Activated CD4-positive, alpha-beta T cell treated with anti-CD3 and anti-CD28 coated beads, Interleukin-2, amount 10 ng/mL, durations not matched to agents 24 days and 14 days (primary cell): ENCODE measurements around the gene C1orf21. TPM values are rescaled to one million over a fixed set of nuclear protein-coding genes. Genes with fewer than 3 reads are reported as not detected.

Experiments used
- DNase-seq: peaks from one replicate; pipeline ENCODE4 v3.0.0; 2022
- H3K27ac Mint-ChIP-seq: one replicate; pipeline ENCODE4 v1.8.0; 2022; ENCODE audit warnings: mild to moderate bottlenecking, mixed read lengths
- H3K27me3 Mint-ChIP-seq: one replicate; pipeline ENCODE4 v1.8.0; 2022; ENCODE audit warnings: mixed read lengths
- H3K36me3 Mint-ChIP-seq: one replicate; pipeline ENCODE4 v1.8.0; 2022; ENCODE audit warnings: low read depth, mild to moderate bottlenecking, mixed read lengths
- H3K4me1 Mint-ChIP-seq: one replicate; pipeline ENCODE4 v1.8.0; 2021; ENCODE audit warnings: mixed read lengths
- H3K4me3 Mint-ChIP-seq: one replicate; pipeline ENCODE4 v1.8.0; 2022; ENCODE audit warnings: mild to moderate bottlenecking, moderate library complexity, mixed read lengths
- H3K9me3 Mint-ChIP-seq: one replicate; pipeline ENCODE4 v1.8.0; 2021; ENCODE audit warnings: mixed read lengths
- intact Hi-C: fragments of 100-400 bp; cut with micrococcal nuclease; formaldehyde crosslinking; loops from one replicate; pipeline ENCODE4 v1.15.1; 2023
- total RNA-seq: library from RNA; stranded (reverse); gene quantifications from 2 replicates; pipeline ENCODE4 v1.2.3, GENCODE V29; 2022

Gene C1orf21
- total RNA-seq, 1 donor from 2014 or later: 2.5 TPM

- H3K36me3 Mint-ChIP-seq: no peaks in the 10 kb centered on the region
- DNase-seq: no peak
- intact Hi-C loops: no loop called here
- no peak overlapping the region for H3K4me3 Mint-ChIP-seq
- no peak overlapping the region for H3K27ac Mint-ChIP-seq
- peaks cover 1% of the 10 kb centered on the region for H3K27me3 Mint-ChIP-seq
- H3K9me3 Mint-ChIP-seq: no peaks in the 10 kb centered on the region
- no peaks in the 10 kb centered on the region for H3K4me1 Mint-ChIP-seq
Observed at GRCh38 chr1:184545601-184546000, 158.8 kb downstream of the C1orf21 start.

- intact Hi-C loops: no loop called here
- Mint-ChIP-seq H3K4me1 (no peaks in the 10 kb centered on the region), H3K27me3 (peaks cover 8% of the 10 kb centered on the region), H3K27ac (no peak overlapping the region), H3K36me3 (no peaks in the 10 kb centered on the region), H3K4me3 (no peak overlapping the region), H3K9me3 (no peaks in the 10 kb centered on the region)
- no peak for DNase-seq
Observed at GRCh38 chr1:184552446-184552845, 165.6 kb downstream of the C1orf21 start.

DNA sequence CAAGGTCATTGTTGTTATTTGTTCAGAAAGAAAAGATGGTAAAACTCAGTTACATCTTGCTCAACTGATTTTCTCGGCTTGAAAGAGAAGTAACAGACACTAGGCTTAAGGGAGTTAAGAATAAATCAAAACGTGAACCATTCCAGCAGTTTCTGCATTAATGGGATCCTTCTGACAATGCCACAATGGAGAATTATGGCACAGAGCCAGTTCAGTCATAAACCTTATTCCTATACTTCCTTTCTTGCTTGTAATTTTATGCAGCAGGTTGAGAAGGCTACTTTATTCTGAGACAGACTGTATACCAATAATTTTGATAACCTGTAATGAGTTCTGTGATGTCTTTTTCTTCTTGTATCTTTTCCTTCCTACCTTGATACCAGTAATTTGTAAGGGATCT is 167.0 kb downstream of the C1orf21 start:
- H3K9me3 Mint-ChIP-seq: no peaks in the 10 kb centered on the region
- H3K27me3 Mint-ChIP-seq: peaks cover 8% of the 10 kb centered on the region
- H3K36me3 Mint-ChIP-seq: no peaks in the 10 kb centered on the region
- intact Hi-C loops: no loop called here
- no peaks in the 10 kb centered on the region for H3K4me1 Mint-ChIP-seq
- no peak overlapping the region for H3K4me3 Mint-ChIP-seq
- DNase-seq: no peak
- no peak overlapping the region for H3K27ac Mint-ChIP-seq

- H3K36me3 Mint-ChIP-seq: no peaks in the 10 kb centered on the region
- no peak overlapping the region for H3K27ac Mint-ChIP-seq
- H3K9me3 Mint-ChIP-seq: no peaks in the 10 kb centered on the region
- H3K27me3 Mint-ChIP-seq: peaks cover 7% of the 10 kb centered on the region
- no peak for DNase-seq
- no peaks in the 10 kb centered on the region for H3K4me1 Mint-ChIP-seq
- intact Hi-C loops: no loop called here
- H3K4me3 Mint-ChIP-seq: no peak overlapping the region
Observed at GRCh38 chr1:184555665-184556641, 169.1 kb downstream of the C1orf21 start.

DNA sequence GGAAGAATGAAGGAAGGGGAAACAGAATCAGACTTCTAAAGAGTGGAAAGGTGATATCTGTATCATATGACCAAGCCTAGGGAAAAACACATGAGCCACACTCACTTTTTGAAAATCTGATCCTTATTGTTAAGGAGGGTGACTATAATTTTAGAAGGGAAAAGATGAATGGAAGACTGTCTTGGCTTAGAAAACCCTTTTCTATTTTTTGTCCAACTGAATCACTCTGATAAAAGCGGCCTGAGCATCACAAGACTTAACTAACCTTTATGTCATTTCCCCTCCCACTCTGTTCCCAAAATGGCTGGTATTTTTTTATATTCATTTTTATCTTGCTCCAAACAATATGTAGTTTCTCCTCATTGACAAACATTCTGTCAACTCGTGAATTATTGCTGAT is 169.8 kb downstream of the C1orf21 start:
- H3K4me1 Mint-ChIP-seq: no peaks in the 10 kb centered on the region
- H3K27ac Mint-ChIP-seq: no peak overlapping the region
- no peak overlapping the region for H3K4me3 Mint-ChIP-seq
- H3K36me3 Mint-ChIP-seq: no peaks in the 10 kb centered on the region
- H3K9me3 Mint-ChIP-seq: no peaks in the 10 kb centered on the region
- intact Hi-C loops: no loop called here
- H3K27me3 Mint-ChIP-seq: peaks cover 7% of the 10 kb centered on the region
- DNase-seq: no peak

DNA sequence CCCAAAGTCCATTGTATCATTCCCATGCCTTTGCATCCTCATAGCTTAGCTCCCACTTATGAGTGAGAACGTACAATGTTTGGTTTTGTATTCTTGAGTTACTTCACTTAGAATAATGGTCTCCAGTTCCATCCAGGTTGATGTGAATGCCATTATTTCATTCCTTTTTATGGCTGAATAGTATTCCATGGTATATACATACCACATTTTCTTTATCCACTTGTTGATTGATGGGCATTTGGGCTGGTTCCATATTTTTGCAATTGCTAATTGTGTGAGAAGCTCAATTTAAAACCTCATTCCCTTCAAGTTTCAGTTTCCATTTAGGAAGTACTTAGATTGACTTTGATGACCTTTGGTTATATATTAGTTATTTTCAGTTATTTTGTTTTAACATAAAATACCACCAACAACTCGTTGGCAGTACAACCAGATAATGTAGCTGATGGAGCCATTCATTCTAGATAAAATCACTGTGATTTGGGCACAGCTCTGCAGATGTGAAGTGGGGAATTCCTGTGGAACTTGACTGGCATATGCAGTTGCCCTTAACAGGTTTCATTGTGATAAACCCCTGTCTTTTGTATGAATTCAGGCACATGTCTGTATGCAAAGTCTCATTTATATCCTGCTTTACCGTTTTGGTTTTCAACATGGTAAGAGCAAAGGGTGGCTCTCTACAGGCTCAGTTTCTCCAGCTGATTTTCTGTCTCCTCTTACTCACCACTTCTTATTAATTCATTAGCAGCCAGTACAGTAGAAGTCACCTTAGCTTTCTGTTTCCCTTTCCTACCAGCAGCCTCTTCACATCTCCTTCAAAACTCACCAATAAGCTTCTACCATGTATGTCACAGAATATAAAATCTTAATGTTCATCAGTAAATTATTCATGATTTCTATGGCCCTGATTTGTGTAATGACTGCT is 170.9 kb downstream of the C1orf21 start:
- Mint-ChIP-seq H3K27ac (no peak overlapping the region), H3K27me3 (peaks cover 3% of the 10 kb centered on the region), H3K4me1 (no peaks in the 10 kb centered on the region), H3K36me3 (no peaks in the 10 kb centered on the region), H3K4me3 (no peak overlapping the region), H3K9me3 (no peaks in the 10 kb centered on the region)
- intact Hi-C loops: no loop called here
- no peak for DNase-seq

DNA sequence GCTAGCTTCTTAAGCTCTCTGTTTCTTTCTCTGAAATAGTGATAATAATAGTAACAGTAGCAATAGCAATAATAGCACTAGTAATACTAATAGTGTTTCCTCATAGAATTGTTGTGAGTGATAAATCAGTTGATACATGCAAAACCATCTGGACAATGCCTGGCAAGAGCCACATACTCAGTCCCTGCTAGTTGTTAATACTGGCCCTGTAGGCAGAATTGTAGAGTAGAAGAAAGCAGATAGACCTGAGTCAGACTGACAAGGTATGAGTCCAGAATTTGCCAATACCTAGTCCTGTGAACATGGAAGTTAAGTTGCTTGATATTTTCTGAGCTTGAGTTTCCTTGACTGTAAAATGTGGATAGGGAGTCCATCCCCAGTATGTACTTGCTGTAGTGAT is 171.9 kb downstream of the C1orf21 start:
- H3K4me1 Mint-ChIP-seq: no peaks in the 10 kb centered on the region
- no peak overlapping the region for H3K4me3 Mint-ChIP-seq
- H3K27ac Mint-ChIP-seq: no peak overlapping the region
- H3K9me3 Mint-ChIP-seq: no peaks in the 10 kb centered on the region
- DNase-seq: no peak
- peaks cover 5% of the 10 kb centered on the region for H3K27me3 Mint-ChIP-seq
- intact Hi-C loops: no loop called here
- H3K36me3 Mint-ChIP-seq: no peaks in the 10 kb centered on the region

DNA sequence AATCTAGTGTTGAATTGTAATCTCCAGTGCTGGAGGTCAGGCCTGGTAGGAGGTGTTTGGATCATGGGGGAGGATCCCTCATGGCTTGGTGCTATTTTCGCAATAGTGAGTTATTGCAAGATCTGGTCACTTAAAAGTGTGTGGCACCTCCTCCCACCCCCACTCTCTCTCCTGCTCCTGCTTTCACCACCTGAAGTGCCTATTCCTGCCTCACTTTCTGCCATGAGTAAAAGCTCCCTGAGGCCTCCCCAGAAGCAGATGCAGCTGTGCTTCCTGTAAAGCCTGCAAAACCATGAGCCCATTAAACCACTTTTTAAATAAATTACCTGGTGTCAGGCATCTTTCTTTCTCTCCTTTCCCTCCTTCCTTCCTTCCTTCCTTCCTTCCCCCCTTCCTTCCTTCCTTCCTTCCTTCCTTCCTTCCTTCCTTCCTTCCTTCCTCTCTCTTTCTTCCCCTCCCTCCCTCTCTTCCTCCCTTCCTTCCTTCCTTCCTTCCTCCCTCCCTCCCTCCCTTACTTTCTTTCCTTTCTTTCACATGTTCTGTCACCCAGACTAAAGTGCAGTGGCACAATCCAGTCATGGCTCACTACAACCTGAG is 172.4 kb downstream of the C1orf21 start:
- intact Hi-C loops: no loop called here
- Mint-ChIP-seq H3K9me3 (no peaks in the 10 kb centered on the region), H3K4me3 (no peak overlapping the region), H3K36me3 (no peaks in the 10 kb centered on the region), H3K27ac (no peak overlapping the region), H3K27me3 (peaks cover 5% of the 10 kb centered on the region), H3K4me1 (no peaks in the 10 kb centered on the region)
- DNase-seq: no peak

DNA sequence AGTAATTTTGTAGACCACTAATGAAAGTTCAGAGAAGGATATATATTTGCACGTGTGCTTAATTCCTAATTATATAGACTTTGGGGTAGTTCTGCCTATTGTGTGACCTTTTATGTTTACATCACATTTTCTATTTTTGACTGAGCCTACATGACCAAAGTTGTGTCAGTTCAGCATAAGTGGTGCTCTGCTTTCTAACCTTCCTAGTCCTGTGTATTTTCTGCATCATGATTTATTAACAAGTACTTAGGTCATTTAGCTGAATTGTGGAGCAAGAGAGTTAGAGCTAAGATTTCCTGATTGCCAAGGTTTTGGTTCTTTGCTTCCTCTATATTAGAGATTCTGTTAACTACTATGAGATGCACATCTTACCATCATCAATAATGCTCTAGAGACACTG is 176.0 kb downstream of the C1orf21 start:
- no peak overlapping the region for H3K4me3 Mint-ChIP-seq
- H3K27me3 Mint-ChIP-seq: peaks cover 6% of the 10 kb centered on the region
- DNase-seq: no peak
- H3K27ac Mint-ChIP-seq: no peak overlapping the region
- no peaks in the 10 kb centered on the region for H3K9me3 Mint-ChIP-seq
- intact Hi-C loops: no loop called here
- H3K36me3 Mint-ChIP-seq: no peaks in the 10 kb centered on the region
- no peaks in the 10 kb centered on the region for H3K4me1 Mint-ChIP-seq

- no peak for DNase-seq
- H3K4me3 Mint-ChIP-seq: no peak overlapping the region
- no peaks in the 10 kb centered on the region for H3K9me3 Mint-ChIP-seq
- H3K36me3 Mint-ChIP-seq: no peaks in the 10 kb centered on the region
- intact Hi-C loops: no loop called here
- peaks cover 8% of the 10 kb centered on the region for H3K27me3 Mint-ChIP-seq
- no peaks in the 10 kb centered on the region for H3K4me1 Mint-ChIP-seq
- no peak overlapping the region for H3K27ac Mint-ChIP-seq
Observed at GRCh38 chr1:184563308-184563707, 176.5 kb downstream of the C1orf21 start.

DNA sequence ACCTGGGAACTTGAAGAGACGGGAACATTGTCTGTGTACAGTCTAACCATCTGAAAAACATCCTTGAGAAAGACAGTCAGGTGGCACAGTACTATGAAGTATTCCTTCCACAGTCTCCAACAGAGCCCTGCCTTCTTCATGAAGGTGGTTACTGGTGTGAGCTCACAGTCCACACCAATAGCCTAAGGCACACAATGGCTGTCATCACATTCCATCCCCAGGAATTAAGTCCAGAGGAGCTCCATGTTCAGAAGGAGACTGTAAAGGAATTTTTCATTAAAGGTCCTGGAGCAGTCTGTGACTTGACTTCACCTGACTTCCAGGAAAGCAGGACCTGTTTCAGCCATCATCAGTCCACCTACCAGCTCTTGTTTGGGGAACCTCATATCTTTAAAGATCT is 180.2 kb downstream of the C1orf21 start:
- Mint-ChIP-seq H3K27me3 (peaks cover 8% of the 10 kb centered on the region), H3K36me3 (no peaks in the 10 kb centered on the region), H3K4me1 (no peaks in the 10 kb centered on the region), H3K4me3 (no peak overlapping the region), H3K9me3 (no peaks in the 10 kb centered on the region), H3K27ac (no peak overlapping the region)
- no peak for DNase-seq
- intact Hi-C loops: no loop called here

- no peaks in the 10 kb centered on the region for H3K9me3 Mint-ChIP-seq
- H3K4me1 Mint-ChIP-seq: no peaks in the 10 kb centered on the region
- no peaks in the 10 kb centered on the region for H3K36me3 Mint-ChIP-seq
- intact Hi-C loops: no loop called here
- no peak overlapping the region for H3K27ac Mint-ChIP-seq
- DNase-seq: no peak
- H3K4me3 Mint-ChIP-seq: no peak overlapping the region
- peaks cover 8% of the 10 kb centered on the region for H3K27me3 Mint-ChIP-seq
Observed at GRCh38 chr1:184567637-184568036, 180.8 kb downstream of the C1orf21 start.

DNA sequence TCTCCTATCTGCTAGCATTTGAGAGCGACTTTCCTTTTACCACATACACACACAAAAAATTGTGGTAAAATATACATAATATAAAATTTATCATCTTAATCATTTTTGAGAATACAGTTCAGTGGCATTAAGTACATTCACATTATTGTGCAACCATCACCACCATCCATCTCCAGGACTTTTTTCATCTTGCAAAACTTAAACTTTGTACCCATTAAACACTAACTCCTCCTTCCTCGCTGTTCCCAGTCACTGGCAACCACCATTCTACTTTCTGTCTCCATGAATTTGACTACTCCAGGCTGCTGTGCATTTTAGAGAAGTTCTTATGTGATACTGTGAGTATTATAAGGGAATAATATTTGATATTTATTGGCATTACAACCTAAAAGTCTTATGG is 181.3 kb downstream of the C1orf21 start:
- Mint-ChIP-seq H3K27me3 (peaks cover 4% of the 10 kb centered on the region), H3K36me3 (no peaks in the 10 kb centered on the region), H3K27ac (no peak overlapping the region), H3K9me3 (no peaks in the 10 kb centered on the region), H3K4me3 (no peak overlapping the region), H3K4me1 (no peaks in the 10 kb centered on the region)
- no peak for DNase-seq
- intact Hi-C loops: no loop called here

- H3K36me3 Mint-ChIP-seq: no peaks in the 10 kb centered on the region
- H3K9me3 Mint-ChIP-seq: no peaks in the 10 kb centered on the region
- H3K4me3 Mint-ChIP-seq: no peak overlapping the region
- DNase-seq: no peak
- H3K4me1 Mint-ChIP-seq: no peaks in the 10 kb centered on the region
- peaks cover 3% of the 10 kb centered on the region for H3K27me3 Mint-ChIP-seq
- H3K27ac Mint-ChIP-seq: no peak overlapping the region
- intact Hi-C loops: no loop called here
Observed at GRCh38 chr1:184569106-184569505, 182.3 kb downstream of the C1orf21 start.
